Measurements from ENCODE around the gene STK32C.

STK32C gene

DNA sequence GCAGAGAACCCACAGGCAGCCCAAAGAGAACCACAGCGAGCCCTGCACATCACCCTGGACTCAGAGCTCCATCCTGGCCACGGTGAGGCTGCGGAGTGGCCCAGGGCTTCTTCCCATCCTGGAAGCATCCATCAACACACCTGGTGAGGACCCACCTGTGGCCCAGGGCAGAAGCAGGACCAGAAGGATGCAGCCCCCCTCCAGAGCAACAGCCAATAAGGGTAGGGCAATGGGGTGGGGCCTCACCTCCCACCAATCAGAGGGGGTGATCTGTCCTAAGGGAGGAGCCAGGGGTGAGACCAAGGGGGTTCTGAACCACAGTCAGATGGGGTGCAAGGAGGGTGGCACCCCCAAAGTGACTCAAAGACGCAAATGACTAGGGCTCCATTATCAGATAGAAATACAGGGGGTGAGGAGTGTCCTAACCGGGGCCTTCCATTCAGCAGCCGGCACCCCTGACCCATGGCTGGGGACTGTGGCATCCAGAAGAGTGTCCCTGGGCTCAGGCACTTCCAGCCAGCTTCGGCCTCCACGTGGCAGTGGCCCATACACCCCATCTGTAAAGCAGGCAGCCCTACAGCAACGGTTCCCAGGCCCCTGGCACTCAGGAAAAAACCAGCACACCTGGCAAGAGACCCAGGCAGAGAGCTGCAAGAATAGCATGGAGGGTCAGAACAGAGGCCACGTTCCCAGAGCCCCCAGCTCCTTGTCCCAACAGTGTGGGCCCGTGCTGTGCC is 36.9 kb downstream of the STK32C start:
- no peak for ATAC-seq
- TF ChIP-seq ARNTL (CRISPR knock-in tag; IDR thresholded peaks at IDR 0.05; ENCODE audit: borderline replicate concordance, low read depth) (no peak), TCF4 (CRISPR knock-in tag; IDR thresholded peaks at IDR 0.05; ENCODE audit: borderline replicate concordance) (no peak), ZNF8 (CRISPR knock-in tag; IDR thresholded peaks at IDR 0.05) (no peak), BACH2 (CRISPR knock-in tag; IDR thresholded peaks at IDR 0.05; ENCODE audit: borderline replicate concordance) (no peak), ESRRG (CRISPR knock-in tag; IDR thresholded peaks at IDR 0.05) (no peak), POU6F1 (CRISPR knock-in tag; IDR thresholded peaks at IDR 0.05; ENCODE audit: borderline replicate concordance, low read depth) (no peak), ISL1 (CRISPR knock-in tag; IDR thresholded peaks at IDR 0.05) (no peak), PPARA (CRISPR knock-in tag; IDR thresholded peaks at IDR 0.05; ENCODE audit: borderline replicate concordance) (no peak), TOX (CRISPR knock-in tag; IDR thresholded peaks at IDR 0.05; ENCODE audit: borderline replicate concordance) (no peak), RARB (CRISPR knock-in tag; IDR thresholded peaks at IDR 0.05) (no peak), ZC3H10 (CRISPR knock-in tag; IDR thresholded peaks at IDR 0.05) (no peak), ZFP3 (CRISPR knock-in tag; IDR thresholded peaks at IDR 0.05) (no peak), OSR1 (CRISPR knock-in tag; IDR thresholded peaks at IDR 0.05) (no peak), ZNF70 (CRISPR knock-in tag; IDR thresholded peaks at IDR 0.05) (no peak), SNAI2 (CRISPR knock-in tag; IDR thresholded peaks at IDR 0.05) (no peak)
- TF ChIP-seq, protein P1, sequence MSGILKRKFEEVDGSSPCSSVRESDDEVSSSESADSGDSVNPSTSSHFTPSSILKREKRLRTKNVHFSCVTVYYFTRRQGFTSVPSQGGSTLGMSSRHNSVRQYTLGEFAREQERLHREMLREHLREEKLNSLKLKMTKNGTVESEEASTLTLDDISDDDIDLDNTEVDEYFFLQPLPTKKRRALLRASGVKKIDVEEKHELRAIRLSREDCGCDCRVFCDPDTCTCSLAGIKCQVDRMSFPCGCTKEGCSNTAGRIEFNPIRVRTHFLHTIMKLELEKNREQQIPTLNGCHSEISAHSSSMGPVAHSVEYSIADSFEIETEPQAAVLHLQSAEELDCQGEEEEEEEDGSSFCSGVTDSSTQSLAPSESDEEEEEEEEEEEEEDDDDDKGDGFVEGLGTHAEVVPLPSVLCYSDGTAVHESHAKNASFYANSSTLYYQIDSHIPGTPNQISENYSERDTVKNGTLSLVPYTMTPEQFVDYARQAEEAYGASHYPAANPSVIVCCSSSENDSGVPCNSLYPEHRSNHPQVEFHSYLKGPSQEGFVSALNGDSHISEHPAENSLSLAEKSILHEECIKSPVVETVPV (CRISPR knock-in tag; IDR thresholded peaks at IDR 0.05) = no peak
- TF ChIP-seq, protein P2, sequence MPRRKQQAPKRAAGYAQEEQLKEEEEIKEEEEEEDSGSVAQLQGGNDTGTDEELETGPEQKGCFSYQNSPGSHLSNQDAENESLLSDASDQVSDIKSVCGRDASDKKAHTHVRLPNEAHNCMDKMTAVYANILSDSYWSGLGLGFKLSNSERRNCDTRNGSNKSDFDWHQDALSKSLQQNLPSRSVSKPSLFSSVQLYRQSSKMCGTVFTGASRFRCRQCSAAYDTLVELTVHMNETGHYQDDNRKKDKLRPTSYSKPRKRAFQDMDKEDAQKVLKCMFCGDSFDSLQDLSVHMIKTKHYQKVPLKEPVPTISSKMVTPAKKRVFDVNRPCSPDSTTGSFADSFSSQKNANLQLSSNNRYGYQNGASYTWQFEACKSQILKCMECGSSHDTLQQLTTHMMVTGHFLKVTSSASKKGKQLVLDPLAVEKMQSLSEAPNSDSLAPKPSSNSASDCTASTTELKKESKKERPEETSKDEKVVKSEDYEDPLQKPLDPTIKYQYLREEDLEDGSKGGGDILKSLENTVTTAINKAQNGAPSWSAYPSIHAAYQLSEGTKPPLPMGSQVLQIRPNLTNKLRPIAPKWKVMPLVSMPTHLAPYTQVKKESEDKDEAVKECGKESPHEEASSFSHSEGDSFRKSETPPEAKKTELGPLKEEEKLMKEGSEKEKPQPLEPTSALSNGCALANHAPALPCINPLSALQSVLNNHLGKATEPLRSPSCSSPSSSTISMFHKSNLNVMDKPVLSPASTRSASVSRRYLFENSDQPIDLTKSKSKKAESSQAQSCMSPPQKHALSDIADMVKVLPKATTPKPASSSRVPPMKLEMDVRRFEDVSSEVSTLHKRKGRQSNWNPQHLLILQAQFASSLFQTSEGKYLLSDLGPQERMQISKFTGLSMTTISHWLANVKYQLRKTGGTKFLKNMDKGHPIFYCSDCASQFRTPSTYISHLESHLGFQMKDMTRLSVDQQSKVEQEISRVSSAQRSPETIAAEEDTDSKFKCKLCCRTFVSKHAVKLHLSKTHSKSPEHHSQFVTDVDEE (CRISPR knock-in tag; IDR thresholded peaks at IDR 0.05) = no peak
- TF ChIP-seq, protein P3, sequence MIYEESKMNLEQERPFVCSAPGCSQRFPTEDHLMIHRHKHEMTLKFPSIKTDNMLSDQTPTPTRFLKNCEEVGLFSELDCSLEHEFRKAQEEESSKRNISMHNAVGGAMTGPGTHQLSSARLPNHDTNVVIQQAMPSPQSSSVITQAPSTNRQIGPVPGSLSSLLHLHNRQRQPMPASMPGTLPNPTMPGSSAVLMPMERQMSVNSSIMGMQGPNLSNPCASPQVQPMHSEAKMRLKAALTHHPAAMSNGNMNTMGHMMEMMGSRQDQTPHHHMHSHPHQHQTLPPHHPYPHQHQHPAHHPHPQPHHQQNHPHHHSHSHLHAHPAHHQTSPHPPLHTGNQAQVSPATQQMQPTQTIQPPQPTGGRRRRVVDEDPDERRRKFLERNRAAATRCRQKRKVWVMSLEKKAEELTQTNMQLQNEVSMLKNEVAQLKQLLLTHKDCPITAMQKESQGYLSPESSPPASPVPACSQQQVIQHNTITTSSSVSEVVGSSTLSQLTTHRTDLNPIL (CRISPR knock-in tag; IDR thresholded peaks at IDR 0.05; ENCODE audit: low read depth) = no peak

- TF ChIP-seq ZNF8 (CRISPR knock-in tag; IDR thresholded peaks at IDR 0.05) = no peak
- TF ChIP-seq SNAI2 (CRISPR knock-in tag; IDR thresholded peaks at IDR 0.05) = no peak
- no peak for TF ChIP-seq POU6F1 (CRISPR knock-in tag; IDR thresholded peaks at IDR 0.05; ENCODE audit: borderline replicate concordance, low read depth)
- no peak for TF ChIP-seq ZNF70 (CRISPR knock-in tag; IDR thresholded peaks at IDR 0.05)
- TF ChIP-seq TCF4 (CRISPR knock-in tag; IDR thresholded peaks at IDR 0.05; ENCODE audit: borderline replicate concordance) = no peak
- TF ChIP-seq, protein P2 (CRISPR knock-in tag; IDR thresholded peaks at IDR 0.05) = no peak
- TF ChIP-seq TOX (CRISPR knock-in tag; IDR thresholded peaks at IDR 0.05; ENCODE audit: borderline replicate concordance) = no peak
- no peak for TF ChIP-seq RARB (CRISPR knock-in tag; IDR thresholded peaks at IDR 0.05)
- TF ChIP-seq ZC3H10 (CRISPR knock-in tag; IDR thresholded peaks at IDR 0.05) = no peak
- no peak for TF ChIP-seq OSR1 (CRISPR knock-in tag; IDR thresholded peaks at IDR 0.05)
- no peak for ATAC-seq
These were observed 37.5 kb downstream of the STK32C start for GRCh38 chr10:132270256-132270655.

All from SK-N-SH treated with all-trans-retinoic acid at 6 μM for 48 hours (cell line).